ENCODE results near the gene GRIP2.
A peak's percentile ranks its signal among the peaks of the same experiment; 100 is the strongest.

The GRIP2 gene

DNA sequence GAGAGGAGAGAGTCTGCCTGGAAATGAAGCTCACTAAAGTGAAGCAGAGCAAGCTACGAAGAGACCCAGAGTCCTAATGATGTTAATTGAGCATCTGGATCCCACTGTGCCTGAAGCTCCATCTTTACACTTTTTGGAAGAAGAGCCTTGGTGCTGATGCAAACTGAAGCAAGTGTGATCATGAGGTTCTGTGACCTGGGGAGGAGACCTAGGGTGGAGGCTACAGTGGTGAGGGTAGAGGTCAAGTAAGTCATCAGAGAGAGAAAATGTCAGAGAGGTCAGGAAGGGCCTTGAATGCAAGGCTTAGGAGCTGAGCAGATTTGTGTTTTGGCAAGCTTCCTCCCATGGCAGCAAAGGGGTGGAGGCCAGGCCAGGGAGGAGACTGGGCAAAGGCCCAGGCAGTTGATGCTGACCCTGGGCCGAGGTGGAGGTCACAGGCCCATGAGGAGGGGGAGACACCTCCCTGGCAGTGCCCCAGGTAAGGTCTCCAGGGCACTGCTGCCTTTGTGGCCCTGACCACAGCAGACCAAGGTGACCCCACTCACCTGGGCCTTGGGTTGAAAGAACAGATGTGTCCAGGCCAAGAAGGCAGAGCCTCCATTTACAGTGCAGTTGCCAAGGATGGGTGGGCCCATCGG, 1.6 kb downstream of the GRIP2 start:
- DNase-seq, result no peak

DNA sequence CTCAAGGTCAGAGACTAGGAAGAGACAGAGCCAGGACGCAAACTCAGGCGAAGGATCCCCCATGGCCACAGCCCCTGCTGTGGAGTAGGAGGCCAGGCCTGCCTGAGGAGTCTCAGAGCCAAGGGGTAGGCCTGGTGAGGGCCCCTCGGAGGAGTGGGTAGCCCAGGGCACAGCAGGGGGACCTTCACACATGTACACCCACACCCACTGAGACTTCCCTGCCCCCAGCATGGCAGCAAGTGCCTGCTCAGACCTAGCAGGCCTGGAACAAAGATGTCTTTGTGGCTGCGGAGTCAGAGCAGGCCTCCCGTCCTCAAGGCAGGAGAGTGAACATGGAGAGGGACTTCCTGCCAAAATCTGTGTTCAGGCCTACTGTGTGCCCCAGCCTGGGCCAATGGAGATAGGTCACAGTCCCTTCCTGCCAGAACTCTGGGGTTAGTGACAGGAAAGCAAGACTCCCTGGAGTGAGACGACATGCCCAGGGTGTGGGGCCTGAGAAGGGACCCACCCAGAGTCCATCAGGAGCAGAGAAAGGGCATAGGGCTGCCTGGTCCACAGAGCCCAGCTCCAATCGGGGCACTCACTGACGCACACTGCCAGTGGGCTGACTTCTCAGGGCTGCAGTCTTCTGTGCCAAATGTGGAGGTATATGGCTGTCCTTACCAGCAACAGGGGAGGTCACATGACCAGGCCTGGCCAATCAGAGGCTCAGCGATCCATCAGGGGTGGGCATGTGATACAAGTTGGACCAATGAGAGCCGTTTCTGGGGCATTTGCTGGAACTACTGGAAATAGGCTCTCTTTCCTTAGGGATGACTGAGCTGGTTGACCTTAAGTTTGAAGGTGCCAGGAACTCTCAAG, 2.3 kb downstream of the GRIP2 start:
- DNase-seq, result no peak

DNA sequence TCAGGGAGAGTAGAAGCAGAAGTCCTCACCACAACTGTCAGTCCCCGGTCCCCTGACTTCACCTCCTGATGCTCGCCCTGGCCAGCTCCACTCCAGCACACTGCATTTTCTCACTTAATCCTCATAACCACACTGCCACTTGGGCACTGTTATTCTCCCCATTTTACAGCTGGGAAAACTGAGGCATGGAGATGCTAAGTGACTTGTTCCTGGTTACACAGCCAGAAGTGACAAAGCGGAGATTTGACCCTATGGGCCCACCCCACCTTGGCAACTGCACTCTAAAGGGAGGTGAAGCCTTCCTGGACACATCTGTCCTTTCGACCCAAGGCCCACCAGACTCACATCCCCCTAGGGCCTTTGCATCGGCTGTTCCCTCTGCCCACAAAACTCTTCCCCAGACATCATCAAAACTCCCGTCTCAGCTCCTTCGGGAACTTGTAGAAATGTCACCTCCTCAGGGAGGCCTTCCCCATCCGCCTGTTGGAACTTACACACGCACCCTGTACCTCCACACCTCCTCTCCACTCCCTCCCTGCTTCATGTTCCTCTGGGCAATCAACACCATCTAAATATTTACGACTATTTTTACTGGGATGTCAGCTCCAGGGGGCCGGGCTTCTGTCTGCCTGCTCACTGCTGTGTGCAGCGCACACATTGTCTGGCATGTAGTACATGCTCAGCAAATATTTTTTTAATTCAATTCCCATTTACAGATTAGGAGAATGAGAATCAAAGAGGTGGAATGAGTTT, 3.1 kb downstream of the GRIP2 start:
- DNase-seq, result no peak

DNA sequence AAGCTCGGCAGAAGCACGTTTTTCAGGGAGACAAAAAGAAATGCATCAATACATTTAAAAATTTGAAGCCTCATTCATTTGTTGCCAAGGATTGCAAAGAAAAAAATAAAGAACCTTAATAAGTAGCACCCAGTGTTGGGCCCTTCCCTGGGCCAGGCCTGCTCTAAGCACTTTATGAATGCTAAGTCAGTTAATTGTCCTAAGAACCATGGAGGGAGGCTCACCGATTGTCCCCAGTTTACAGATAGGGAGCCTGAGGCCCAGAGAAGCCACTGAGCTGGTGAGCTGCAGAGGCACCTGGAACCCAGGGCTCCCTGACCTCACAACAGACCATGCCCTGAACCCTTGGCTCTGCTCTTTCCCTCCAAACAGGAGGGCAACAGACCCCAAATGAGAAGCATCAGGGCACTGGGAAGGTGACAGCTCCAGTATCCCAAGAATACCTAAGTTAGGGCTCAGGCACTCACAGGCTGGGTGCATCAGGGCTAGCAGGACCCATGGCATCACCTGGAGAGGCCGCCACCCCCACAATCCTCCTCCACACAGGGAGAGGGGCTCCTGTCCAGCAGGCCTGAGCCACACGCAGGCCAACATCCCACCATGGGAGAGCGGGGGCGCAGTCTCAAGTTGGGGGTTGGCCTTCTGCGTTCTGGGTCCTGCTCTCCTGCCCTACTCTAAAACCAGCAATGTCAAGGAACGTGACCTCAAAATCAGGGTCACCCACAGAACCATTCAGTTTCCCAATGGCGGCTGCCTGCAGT, 3.9 kb downstream of the GRIP2 start:
- no peak for DNase-seq

DNA sequence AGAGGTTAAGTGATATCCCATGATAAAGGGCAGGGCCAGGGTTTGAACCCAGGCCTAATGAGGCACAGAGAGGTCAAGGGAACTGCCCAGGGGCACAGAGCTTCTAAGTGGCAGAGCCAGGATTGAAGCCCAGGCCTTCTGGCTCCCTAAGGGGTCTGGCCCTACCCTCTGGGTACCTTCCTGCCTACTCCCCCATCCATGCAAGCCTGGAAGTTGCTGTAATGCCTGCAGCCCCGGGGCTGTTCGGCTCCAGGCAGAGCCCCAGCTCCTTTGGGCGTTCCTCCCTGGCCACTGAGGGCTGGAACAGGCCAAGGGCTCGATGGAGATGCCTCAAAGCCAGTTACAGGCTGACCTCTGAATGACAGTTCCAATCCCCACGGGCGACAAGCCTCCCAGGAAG, 4.5 kb downstream of the GRIP2 start:
- DNase-seq, result no peak

DNA sequence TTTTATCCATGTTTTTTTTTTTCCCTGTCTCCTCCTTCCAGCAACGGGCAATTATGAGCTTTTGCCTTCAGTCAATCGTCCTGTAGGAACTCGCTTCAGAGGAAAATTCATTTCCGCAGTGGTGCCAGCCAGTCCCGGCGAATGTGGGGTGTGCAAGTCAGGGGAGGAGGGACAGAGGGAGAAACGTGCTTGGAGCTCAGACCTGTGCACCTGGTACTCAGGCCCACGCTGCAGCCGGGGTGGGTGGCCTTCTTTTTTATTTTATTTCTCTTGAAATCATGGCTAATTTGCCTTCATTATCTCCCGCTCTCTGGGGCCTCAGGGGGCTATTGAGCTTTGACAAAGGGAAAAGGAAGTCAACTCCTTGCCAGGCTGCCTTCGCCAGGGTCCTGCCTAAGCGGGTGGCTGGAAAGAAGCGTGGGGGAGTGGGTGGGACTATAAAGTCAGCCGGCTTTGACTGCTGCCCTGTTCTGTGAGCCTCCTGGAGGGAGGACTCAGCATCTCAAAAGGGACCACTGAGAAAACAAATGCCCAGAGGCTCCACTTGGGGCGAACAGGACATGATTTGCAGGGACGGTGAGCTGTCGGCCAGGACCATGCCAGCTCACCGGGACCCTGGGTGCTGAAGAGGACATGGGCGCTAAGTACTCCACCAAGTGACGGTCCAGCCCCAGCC, 5.5 kb downstream of the GRIP2 start:
- DNase-seq, result peak; percentile 66

DNA sequence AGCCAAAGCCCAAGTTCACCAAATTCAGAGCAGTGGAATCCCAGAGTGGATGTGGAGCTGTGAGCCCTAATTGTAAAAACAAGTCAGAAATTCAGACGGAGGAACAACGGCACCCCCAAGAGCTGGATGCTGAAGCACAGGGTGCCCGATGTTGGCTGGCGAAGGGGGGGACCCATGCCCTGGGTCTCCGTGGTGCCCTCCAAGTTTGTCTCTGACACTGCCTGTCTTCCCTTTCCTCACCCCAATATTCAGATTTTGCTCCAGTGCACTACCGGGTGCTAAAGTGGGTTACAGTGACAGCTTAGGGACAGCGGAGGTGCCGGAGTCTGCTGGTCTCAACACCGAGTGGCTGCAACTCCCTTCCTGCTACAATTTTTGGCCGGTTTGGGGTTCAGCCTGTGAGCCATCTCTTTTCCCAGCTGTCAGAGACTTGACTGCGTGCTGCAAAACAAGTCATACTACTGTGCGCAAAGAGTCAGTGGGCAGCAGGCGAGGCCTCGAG, 6.6 kb downstream of the GRIP2 start:
- no peak for DNase-seq

DNA sequence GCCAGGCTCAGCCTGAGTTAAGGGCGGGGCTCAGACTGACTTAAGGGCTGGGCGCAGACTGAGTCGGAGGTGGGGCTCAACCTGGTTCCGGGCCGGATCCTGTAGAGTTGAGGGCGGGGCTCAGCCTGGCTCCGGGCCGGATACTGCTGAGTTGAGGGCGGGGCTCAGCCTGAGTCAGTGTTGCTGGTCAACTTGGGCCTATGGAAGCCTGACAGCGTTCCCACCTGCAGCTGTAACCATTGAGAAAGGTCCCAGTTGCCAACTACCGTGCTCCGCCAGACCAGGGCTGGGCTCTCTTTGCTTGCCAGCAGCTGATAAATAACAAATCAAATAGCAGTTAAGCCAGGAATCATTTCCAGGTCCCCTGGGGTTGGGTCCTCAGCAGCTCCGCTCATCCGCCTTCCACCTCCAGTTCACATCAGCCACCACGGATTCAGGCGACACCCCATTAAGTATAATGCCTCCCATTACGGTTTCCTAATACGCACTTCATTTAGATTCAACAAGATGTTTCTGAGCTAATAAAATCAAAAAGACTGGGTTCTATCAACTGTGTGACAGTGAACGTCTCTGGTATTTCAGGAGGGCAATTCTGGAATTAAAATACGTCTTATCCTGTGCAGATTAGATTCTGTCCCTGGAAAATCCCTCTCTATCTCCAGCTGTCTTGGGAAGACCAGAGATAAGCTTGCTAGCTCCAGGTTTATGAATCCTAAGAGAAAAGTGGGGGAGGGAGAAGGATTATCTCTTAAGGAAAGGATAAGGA, 7.3 kb downstream of the GRIP2 start:
- no peak for DNase-seq

DNA sequence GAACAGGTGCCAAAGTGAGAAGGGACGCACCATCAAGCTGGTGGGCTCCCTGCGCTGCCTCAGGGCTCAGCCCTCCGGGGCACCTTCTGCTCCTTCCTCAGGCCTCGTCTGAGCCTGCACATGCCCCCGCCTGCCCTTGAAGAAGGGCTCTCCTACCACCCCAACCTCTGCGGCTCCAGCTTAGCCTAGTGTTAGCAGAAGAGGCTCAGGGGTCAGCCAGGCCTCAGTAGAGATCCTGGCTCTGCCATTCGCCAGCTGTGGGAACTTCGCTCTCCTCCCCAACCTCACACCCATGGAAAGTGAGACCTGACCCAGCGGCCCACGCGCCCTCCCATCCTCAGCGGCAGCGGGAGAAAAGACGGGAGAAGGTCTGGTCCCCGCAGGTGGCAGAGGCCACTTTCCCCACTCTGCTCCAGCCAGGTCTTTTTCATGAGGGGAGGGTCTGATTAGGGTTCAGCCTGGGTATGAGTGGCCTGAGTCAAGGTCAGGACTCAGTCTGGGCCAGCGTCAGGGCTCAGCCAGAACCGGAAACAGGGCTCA, 8.2 kb downstream of the GRIP2 start:
- DNase-seq, result no peak

DNA sequence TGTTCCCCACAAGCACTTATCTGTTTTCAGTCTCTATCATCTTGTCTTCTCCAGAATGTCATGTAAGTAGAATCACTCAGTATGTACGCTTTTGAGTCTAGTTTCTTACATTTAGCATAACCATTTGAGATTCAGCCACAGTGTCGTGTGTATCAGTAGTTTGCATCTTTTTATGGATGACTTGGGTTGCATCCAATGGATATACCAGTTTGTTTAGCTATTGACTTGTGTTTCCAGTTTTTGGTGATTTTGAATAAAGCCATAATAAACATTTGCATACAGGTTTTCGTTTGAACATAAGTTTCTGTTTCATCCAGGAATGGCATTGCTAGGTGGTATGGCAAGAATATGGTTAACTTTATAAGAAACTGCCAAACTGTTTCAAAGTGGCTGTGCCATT, 12.1 kb downstream of the GRIP2 start:
- DNase-seq, result peak; percentile 35

DNA sequence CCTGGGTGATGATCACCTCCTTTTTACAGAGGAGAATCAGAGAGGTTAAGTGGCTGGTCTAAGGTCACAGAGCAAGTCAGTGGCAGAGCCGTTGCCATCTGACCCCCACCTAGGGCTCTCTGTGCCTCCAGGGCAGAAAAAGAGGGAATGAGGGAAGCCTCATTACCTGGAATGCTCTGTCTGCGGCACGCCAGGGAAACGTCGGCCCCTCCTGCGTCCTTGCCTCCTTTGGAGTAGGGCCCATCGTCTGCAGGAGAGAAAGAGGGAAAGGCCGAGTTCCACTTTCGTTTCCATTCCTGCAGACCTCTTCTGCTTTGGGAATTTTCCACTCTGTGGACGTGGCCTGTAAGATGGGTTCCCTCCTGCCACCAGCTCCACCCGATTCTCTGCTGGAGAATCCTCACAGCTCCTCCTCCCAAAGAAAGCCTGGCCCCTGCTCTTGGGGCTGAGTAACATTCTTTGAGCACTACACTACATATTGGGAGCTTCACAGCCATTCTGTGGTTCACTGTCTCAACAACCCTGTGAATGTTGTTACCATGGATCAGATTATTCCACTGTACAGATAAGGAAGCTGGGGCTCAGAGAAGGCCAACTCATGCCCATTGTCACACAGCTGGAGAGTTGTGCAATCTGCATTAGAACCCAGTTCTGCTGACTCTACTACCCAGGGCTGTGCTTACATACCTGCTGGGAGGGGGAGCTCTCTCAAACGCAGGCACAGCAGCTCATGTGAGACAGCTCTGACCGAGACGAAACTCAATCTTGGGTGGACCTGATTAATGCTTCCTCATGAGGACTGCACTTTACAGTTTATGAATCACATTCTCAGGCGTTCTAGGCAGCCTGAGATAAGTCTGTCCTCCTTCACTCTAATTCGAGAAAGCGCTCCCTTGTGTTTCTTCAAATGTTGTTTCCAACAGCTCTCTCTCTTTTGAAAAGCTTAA, 14.2 kb downstream of the GRIP2 start:
- DNase-seq, result no peak

DNA sequence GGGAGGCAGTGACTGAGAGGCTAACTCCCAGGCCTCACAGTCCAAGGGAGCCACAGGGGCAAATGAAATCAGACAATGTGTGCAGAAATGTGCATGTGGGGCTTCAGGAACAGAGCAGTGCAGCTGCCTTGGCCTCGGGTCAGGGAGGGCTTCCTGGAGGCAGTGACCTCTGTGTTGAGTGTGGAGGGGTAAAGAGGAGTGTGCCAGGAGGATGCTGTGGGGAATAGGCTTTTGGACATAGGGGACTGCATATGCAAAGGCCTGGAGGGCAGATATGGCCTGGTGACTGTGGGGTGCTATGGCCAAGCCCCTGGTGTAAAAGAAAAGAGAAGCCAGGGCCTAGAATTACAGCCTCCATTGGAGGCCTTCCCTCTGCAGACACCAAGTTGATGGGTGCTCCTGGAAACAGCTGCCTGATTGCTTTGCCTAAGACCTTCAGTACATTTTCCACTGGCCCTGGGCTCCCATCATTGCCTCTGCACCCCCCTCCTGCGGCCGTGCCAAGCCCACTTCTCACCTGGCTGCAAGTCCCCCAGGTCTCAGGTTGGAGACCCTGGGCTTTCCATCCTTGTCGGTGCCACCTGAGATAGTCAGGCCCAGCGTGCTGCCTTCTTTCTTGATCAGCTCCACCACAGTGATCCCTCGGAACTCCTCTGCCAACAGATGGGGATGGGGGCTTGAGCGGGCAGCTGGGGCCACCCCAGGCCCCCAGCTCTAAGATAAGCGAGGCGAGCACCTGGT, 15.1 kb downstream of the GRIP2 start:
- DNase-seq, result no peak

DNA sequence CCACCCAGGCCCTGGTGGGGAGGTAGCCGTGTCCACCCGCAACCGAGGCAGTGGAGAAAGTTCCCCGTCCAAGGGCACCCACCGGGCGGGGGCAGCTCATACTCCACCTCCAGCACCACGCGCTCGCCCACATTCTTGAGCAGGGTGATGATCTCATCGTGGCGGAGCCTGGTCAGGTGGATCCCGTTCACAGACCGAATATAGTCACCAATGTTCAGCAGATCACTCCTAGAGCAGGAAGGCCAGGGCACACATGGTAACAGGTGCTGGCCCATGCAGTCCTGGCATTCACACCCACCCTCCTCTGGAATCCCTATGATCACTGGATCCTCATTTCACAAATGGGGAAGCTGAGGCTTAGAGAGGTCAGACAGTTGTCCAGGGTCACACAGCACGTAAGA, 15.8 kb downstream of the GRIP2 start:
- DNase-seq, result no peak

DNA sequence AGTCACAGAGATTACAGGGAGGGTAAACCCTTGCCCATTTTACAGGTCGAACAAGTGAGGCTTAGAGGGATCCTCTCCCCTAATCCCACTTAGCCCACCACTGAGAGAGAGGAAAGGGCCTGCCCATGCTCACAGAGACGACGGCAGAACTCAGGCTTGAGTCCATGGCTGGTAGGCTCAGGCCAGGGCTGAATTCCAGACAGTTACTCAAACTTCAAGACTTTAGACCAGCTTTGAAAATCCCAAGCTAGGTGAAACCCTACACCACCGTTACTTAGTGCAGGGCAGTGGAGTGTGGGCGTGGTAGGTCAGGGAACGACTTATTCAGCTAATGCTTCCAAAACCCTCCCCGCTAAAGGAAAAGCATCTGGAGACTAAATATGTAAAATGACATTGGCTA, 16.4 kb downstream of the GRIP2 start:
- DNase-seq, result no peak

DNA sequence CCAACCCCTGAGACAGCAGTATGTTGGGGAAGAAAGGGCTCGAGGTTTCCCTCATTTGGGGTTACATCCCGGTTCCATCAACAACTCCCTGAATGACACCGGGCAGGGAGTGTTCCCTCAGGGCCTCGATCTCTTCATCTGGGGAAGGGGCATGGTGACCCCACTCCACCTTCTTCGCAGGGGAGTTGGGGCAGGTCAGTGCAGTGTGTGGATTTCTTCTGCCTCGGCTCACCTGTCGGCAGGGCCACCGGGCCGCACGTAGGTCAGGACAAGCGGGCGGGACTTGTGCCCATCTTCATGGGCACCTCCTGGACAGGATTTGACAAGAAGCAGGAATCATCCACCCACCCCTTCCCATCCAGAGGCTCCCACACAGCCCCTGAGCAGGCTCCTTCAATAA, 17.4 kb downstream of the GRIP2 start:
- no peak for DNase-seq

DNA sequence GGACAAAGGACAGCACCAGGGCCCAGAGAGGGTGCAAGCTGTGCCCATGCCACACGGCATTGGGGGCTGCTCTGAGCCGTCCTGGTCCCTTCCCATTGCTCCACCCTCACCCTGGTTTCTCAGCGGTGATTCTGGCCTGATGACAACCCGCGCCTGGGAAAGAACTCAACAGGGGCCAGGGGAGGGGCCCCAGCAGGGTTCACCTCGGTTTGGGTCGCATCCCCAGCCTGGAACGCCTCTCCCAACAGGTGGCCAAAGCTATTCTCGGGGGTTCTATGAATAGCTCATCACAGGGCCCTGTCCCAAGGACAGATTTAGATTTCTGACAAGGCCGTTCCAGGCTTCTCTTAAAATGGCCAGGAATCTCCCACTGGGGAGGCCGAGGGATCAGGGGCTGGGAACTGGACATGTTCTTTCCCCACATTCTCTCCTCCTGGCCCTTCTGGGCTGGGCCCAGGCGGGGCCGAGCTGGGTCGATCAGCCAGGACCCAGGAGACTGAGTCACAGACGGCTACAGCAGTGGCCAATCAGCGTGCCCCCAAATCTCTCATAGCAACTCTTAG, 17.9 kb downstream of the GRIP2 start:
- no peak for DNase-seq

DNA sequence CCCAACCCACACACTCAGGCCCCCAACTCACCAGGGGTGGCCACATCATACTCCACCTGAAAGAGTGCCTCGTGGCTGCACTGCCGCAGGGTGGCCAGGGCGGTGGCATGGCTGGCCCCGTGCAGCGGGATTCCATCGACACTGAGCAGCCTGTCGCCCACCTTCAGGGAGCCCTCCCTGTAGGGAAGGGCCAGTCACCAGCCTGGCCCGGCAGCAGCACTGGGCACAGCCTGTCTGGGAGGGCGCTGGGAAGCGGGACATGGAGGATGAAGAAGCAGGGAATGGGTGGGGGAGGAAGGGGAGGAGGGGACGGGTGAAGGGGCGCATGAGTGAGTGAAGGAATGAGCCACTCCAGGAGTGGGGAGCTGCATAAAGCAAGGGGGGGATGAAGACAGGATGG, 18.5 kb downstream of the GRIP2 start:
- no peak for DNase-seq

DNA sequence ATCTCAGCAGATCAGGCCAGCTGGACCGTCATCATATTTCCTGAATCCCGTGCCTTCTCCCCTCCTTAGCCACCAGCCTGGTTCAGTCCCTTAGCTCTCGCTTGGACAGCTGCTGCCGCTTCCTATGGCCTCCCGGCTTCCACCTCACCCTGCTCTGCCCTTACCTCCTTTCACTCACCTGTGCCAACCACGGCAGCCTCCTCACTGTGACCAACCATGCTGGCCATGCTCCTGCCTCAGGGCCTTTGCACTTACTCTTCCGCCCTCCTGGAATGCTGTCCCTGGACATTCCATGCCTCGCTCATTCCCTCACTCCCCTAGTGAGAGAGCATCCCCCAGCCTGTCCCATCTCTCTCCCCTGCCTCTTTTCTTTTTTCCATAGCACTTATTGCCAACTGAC, 19.2 kb downstream of the GRIP2 start:
- DNase-seq, result no peak

DNA sequence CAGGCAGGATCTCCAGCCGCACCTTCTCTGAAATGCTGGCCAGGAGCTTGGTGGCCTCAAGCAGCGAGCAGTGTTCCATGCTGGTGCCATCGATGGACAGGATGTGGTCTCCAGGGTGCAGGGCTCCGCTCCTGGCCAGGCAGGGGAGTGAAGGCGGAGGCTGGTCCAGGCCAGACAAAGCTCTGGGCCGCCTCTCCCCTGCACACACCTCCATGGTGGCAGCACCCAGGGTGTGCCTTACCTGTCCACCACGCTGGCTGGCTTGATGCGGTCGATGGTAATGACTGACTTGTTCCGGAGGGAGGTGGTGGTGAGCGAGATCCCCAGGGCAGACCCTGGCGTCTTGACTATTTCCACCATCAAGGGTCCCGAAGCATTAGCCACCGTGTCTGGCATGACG, 20.0 kb downstream of the GRIP2 start:
- no peak for DNase-seq

All from NCI-H1048 (cell line).